Activated CD4-positive, alpha-beta memory T cell treated with anti-CD3 and anti-CD28 coated beads for 36 hours (primary cell): ENCODE measurements around the gene WDR5. TPM values are rescaled to one million over a fixed set of nuclear protein-coding genes. Genes with fewer than 3 reads are reported as not detected.

Source experiments
- CTCF ChIA-PET: fragments of 350-600 bp; sonication (Branson Sonifier 250); formaldehyde crosslinking; loops from one replicate; lab custom pipeline; 2021; ENCODE audit warnings: antibody characterized with exemption, inconsistent platforms; lab: Charles Lee
- POLR2A ChIA-PET: fragments of 350-600 bp; sonication (Branson Sonifier 250); formaldehyde crosslinking; loops from one replicate; lab custom pipeline; 2021; ENCODE audit warnings: antibody characterized with exemption; lab: Charles Lee
- DNase-seq: peaks from one replicate; pipeline ENCODE4 v3.0.0-alpha.2; 2020
- H3K27ac Mint-ChIP-seq: one replicate; pipeline ENCODE4 v1.8.0; 2021; ENCODE audit warnings: mixed read lengths
- H3K27me3 Mint-ChIP-seq: one replicate; pipeline ENCODE4 v1.8.0; 2021; ENCODE audit warnings: mixed read lengths
- H3K36me3 Mint-ChIP-seq: one replicate; pipeline ENCODE4 v1.8.0; 2021; ENCODE audit warnings: mixed read lengths
- H3K4me1 Mint-ChIP-seq: one replicate; pipeline ENCODE4 v1.8.0; 2021; ENCODE audit warnings: low read depth, mixed read lengths
- H3K4me3 Mint-ChIP-seq: one replicate; pipeline ENCODE4 v1.8.0; 2021; ENCODE audit warnings: mild to moderate bottlenecking, mixed read lengths
- H3K9me3 Mint-ChIP-seq: one replicate; pipeline ENCODE4 v1.8.0; 2021; ENCODE audit warnings: mixed read lengths
- intact Hi-C: fragments of 100-400 bp; cut with micrococcal nuclease; formaldehyde crosslinking; loops from one replicate; pipeline ENCODE4 v1.15.1; 2023
- total RNA-seq, 2 experiments: library from RNA; stranded (reverse); gene quantifications; one replicate each; pipeline ENCODE4 v1.2.3, GENCODE V29; 2021

WDR5 gene
- total RNA-seq, 2 experiments from 2014 or later = 41.6 to 43.0 TPM

- Mint-ChIP-seq H3K27ac (peak overlapping the region; percentile 68), H3K27me3 (no peaks in the 10 kb centered on the region), H3K9me3 (no peaks in the 10 kb centered on the region), H3K4me1 (peaks cover 32% of the 10 kb centered on the region), H3K36me3 (peaks cover 20% of the 10 kb centered on the region), H3K4me3 (peak overlapping the region; percentile 96)
- ChIA-PET POLR2A (interaction anchor here (0.7 to 2.7 kb wide), 6 partner anchors 17 to 320 kb away, joined by 3 to 21 read pairs (median 3); partner anchors contain the start of gene RNU6ATAC), CTCF (interaction anchor here (0.5 to 2.0 kb wide), 4 partner anchors 27 to 71 kb away, joined by 3 to 10 read pairs (median 3); no protein-coding TSS in a partner anchor)
- intact Hi-C loops = loop anchor here (1.0 kb wide), 2 partner anchors 28 to 111 kb away; partner anchors contain the start of genes BRD3OS and RNU6ATAC
- DNase-seq = peak; percentile 22
These were observed 475 bp downstream of the WDR5 start for GRCh38 chr9:134136118-134136995.

- H3K27me3 Mint-ChIP-seq = no peaks in the 10 kb centered on the region
- peaks cover 32% of the 10 kb centered on the region for H3K4me1 Mint-ChIP-seq
- H3K27ac Mint-ChIP-seq = peak overlapping the region; percentile 68
- H3K36me3 Mint-ChIP-seq = peaks cover 26% of the 10 kb centered on the region
- POLR2A ChIA-PET = interaction anchor here (1.5 kb wide), 1 partner anchor 306 kb away, joined by 3 read pairs; no protein-coding TSS in a partner anchor
- no peak for DNase-seq
- intact Hi-C loops = loop anchor here (1.0 kb wide), 2 partner anchors 27 to 112 kb away; partner anchors contain the start of genes BRD3OS and RNU6ATAC
- H3K4me3 Mint-ChIP-seq = peak overlapping the region; percentile 96
- CTCF ChIA-PET = interaction anchor here (2.0 kb wide), 1 partner anchor 26 kb away, joined by 10 read pairs; no protein-coding TSS in a partner anchor
- no peaks in the 10 kb centered on the region for H3K9me3 Mint-ChIP-seq
These were observed 1.1 kb downstream of the WDR5 start for GRCh38 chr9:134136996-134137299.

- Mint-ChIP-seq H3K4me1 (peaks cover 32% of the 10 kb centered on the region), H3K27me3 (no peaks in the 10 kb centered on the region), H3K27ac (no peak overlapping the region), H3K9me3 (no peaks in the 10 kb centered on the region), H3K36me3 (peaks cover 34% of the 10 kb centered on the region), H3K4me3 (peak overlapping the region; percentile 40)
- intact Hi-C loops = no loop called here
- CTCF ChIA-PET = interaction anchor here (0.9 to 1.6 kb wide), 2 partner anchors 33 to 39 kb away, joined by 3 to 4 read pairs; no protein-coding TSS in a partner anchor
- DNase-seq = no peak
- POLR2A ChIA-PET = interaction anchor here (0.8 kb wide), 1 partner anchor 25 kb away, joined by 4 read pairs; no protein-coding TSS in a partner anchor
These were observed 2.4 kb downstream of the WDR5 start for GRCh38 chr9:134138292-134138691.

- no peaks in the 10 kb centered on the region for H3K27me3 Mint-ChIP-seq
- ChIA-PET POLR2A (no interaction called here), CTCF (interaction anchor here (1.6 kb wide), 1 partner anchor 32 kb away, joined by 4 read pairs; no protein-coding TSS in a partner anchor)
- H3K4me1 Mint-ChIP-seq = peaks cover 29% of the 10 kb centered on the region
- intact Hi-C loops = no loop called here
- no peak overlapping the region for H3K27ac Mint-ChIP-seq
- no peak for DNase-seq
- H3K4me3 Mint-ChIP-seq = no peak overlapping the region
- peaks cover 34% of the 10 kb centered on the region for H3K36me3 Mint-ChIP-seq
- no peaks in the 10 kb centered on the region for H3K9me3 Mint-ChIP-seq
These were observed 3.2 kb downstream of the WDR5 start for GRCh38 chr9:134139081-134139480.

GRCh38 chr9:134141906-134142305 lies 6.0 kb downstream of the WDR5 start:
- peaks cover 18% of the 10 kb centered on the region for H3K4me1 Mint-ChIP-seq
- peaks cover 42% of the 10 kb centered on the region for H3K36me3 Mint-ChIP-seq
- no peak for DNase-seq
- ChIA-PET POLR2A (no interaction called here), CTCF (interaction anchor here (0.9 to 1.3 kb wide), 3 partner anchors 11 to 308 kb away, joined by 3 read pairs; no protein-coding TSS in a partner anchor)
- intact Hi-C loops = no loop called here
- H3K27ac Mint-ChIP-seq = no peak overlapping the region
- no peaks in the 10 kb centered on the region for H3K27me3 Mint-ChIP-seq
- H3K4me3 Mint-ChIP-seq = no peak overlapping the region
- no peaks in the 10 kb centered on the region for H3K9me3 Mint-ChIP-seq

GRCh38 chr9:134144801-134145200 lies 8.9 kb downstream of the WDR5 start:
- Mint-ChIP-seq H3K4me3 (no peak overlapping the region), H3K27ac (no peak overlapping the region), H3K27me3 (no peaks in the 10 kb centered on the region), H3K4me1 (no peaks in the 10 kb centered on the region), H3K9me3 (no peaks in the 10 kb centered on the region), H3K36me3 (peaks cover 47% of the 10 kb centered on the region)
- no peak for DNase-seq
- intact Hi-C loops = no loop called here
- CTCF ChIA-PET = no interaction called here
- POLR2A ChIA-PET = no interaction called here

- ChIA-PET CTCF (no interaction called here), POLR2A (no interaction called here)
- Mint-ChIP-seq H3K4me1 (no peaks in the 10 kb centered on the region), H3K9me3 (no peaks in the 10 kb centered on the region), H3K27ac (no peak overlapping the region), H3K27me3 (no peaks in the 10 kb centered on the region), H3K4me3 (no peak overlapping the region), H3K36me3 (peaks cover 45% of the 10 kb centered on the region)
- intact Hi-C loops = no loop called here
- no peak for DNase-seq
These were observed 9.4 kb downstream of the WDR5 start for GRCh38 chr9:134145262-134145661.

- CTCF ChIA-PET = interaction anchor here (1.3 to 1.6 kb wide), 2 partner anchors 12 to 16 kb away, joined by 3 to 4 read pairs; no protein-coding TSS in a partner anchor
- H3K36me3 Mint-ChIP-seq = peaks cover 43% of the 10 kb centered on the region
- no peak overlapping the region for H3K27ac Mint-ChIP-seq
- H3K4me1 Mint-ChIP-seq = no peaks in the 10 kb centered on the region
- POLR2A ChIA-PET = no interaction called here
- no peak overlapping the region for H3K4me3 Mint-ChIP-seq
- H3K27me3 Mint-ChIP-seq = no peaks in the 10 kb centered on the region
- H3K9me3 Mint-ChIP-seq = no peaks in the 10 kb centered on the region
- intact Hi-C loops = no loop called here
- no peak for DNase-seq
These were observed 11.1 kb downstream of the WDR5 start for GRCh38 chr9:134146774-134147493.

- no peaks in the 10 kb centered on the region for H3K4me1 Mint-ChIP-seq
- H3K4me3 Mint-ChIP-seq = no peak overlapping the region
- intact Hi-C loops = no loop called here
- H3K27ac Mint-ChIP-seq = no peak overlapping the region
- no peaks in the 10 kb centered on the region for H3K9me3 Mint-ChIP-seq
- H3K36me3 Mint-ChIP-seq = peaks cover 36% of the 10 kb centered on the region
- POLR2A ChIA-PET = no interaction called here
- no peaks in the 10 kb centered on the region for H3K27me3 Mint-ChIP-seq
- CTCF ChIA-PET = interaction anchor here (1.5 kb wide), 1 partner anchor 14 kb away, joined by 4 read pairs; no protein-coding TSS in a partner anchor
- no peak for DNase-seq
These were observed 13.5 kb downstream of the WDR5 start for GRCh38 chr9:134149380-134149779.

- intact Hi-C loops = no loop called here
- Mint-ChIP-seq H3K9me3 (no peaks in the 10 kb centered on the region), H3K4me1 (no peaks in the 10 kb centered on the region), H3K36me3 (peaks cover 42% of the 10 kb centered on the region), H3K27me3 (no peaks in the 10 kb centered on the region), H3K4me3 (no peak overlapping the region), H3K27ac (no peak overlapping the region)
- POLR2A ChIA-PET = interaction anchor here (1.1 kb wide), 1 partner anchor 13 kb away, joined by 3 read pairs; no protein-coding TSS in a partner anchor
- CTCF ChIA-PET = no interaction called here
- DNase-seq = no peak
These were observed 14.8 kb downstream of the WDR5 start for GRCh38 chr9:134150557-134151214.

- ChIA-PET POLR2A (no interaction called here), CTCF (no interaction called here)
- no peak overlapping the region for H3K27ac Mint-ChIP-seq
- H3K27me3 Mint-ChIP-seq = no peaks in the 10 kb centered on the region
- DNase-seq = no peak
- no peaks in the 10 kb centered on the region for H3K9me3 Mint-ChIP-seq
- H3K4me3 Mint-ChIP-seq = no peak overlapping the region
- H3K36me3 Mint-ChIP-seq = peaks cover 42% of the 10 kb centered on the region
- no peaks in the 10 kb centered on the region for H3K4me1 Mint-ChIP-seq
- intact Hi-C loops = no loop called here
These were observed 16.2 kb downstream of the WDR5 start for GRCh38 chr9:134152022-134152448.
